ENCODE data around the gene TNKS2.
"Not testable (repeated sequence)": the region's sequence is repeated elsewhere in the genome, so short reads cannot be mapped to it uniquely, and the experiment has no call there.

The TNKS2 gene

DNA sequence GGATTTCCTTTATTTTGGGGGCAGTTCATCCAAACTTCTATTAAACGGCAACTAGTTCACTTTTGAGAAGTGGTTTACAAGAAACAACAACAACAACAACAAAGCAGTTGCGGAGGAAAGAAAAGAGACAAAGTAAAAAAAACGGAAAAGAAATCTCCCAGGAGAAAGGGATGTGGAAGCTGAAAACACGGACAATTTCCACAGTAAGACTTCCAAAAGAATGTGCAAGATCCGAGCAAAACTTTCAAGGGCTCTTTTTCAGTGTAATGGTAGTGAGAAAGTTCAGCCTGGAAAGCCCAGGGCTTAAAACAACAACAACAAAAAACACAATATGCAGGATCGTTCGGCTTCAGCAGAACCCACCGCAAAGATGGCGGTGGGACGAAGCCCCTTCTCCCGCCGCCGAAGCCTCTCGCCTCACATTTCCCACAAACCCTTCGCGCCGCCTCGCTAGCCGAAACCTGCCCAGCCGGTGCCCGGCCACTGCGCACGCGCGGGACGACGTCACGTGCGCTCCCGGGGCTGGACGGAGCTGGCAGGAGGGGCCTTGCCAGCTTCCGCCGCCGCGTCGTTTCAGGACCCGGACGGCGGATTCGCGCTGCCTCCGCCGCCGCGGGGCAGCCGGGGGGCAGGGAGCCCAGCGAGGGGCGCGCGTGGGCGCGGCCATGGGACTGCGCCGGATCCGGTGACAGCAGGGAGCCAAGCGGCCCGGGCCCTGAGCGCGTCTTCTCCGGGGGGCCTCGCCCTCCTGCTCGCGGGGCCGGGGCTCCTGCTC lies at the start of gene TNKS2:
Gene TNKS2, plus strand, starts transcription at position 553 of the 775 bp plus-strand sequence. CDS start 265 bp downstream, outside the sequence.
- H3K4me3 ChIP-seq (ENCODE audit: low read depth, low read length) = peak within 1 kb of the TSS; percentile 97
- DNase-seq (ENCODE audit: low read depth) = peak; percentile 84

DNA sequence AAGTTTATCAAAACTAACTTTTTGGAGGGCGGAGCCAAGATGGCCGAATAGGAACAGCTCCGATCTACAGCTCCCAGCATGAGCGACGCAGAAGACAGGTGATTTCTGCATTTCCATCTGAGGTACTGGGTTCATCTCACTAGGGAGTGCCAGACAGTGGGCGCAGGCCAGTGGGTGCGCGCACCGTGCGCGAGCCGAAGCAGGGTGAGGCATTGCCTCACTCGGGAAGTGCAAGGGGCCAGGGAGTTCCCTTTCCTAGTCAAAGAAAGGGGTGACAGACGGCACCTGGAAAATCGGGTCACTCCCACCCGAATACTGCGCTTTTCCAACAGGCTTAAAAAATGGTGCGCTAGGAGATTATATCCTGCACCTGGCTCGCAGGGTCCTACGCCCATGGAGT lies 48.6 kb upstream of the TNKS2 start:
- H3K4me3 ChIP-seq (ENCODE audit: low read depth, low read length); DNase-seq (ENCODE audit: low read depth): not testable (repeated sequence)

DNA sequence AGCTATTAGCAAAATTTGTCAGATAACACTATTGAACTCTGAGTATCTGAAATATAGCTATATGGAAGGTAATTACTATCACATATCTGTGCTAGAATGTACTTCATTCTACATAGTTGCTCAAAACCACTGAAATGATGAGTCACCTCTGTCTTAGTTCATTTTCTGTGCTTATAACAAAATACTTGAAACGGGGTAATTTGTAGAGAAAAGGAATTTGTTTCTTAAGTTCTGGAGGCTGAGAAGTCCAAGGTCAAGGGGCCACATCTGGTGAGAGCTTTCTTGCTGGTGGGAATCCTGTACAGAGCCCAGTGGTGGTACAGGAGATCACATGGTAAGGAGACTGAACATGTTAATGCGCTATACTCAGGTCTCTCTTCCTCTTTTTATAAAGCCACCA lies 41.9 kb upstream of the TNKS2 start:
- peak; percentile 74 for DNase-seq (ENCODE audit: low read depth)
- H3K4me3 ChIP-seq (ENCODE audit: low read depth, low read length) = no peak overlapping the region

DNA sequence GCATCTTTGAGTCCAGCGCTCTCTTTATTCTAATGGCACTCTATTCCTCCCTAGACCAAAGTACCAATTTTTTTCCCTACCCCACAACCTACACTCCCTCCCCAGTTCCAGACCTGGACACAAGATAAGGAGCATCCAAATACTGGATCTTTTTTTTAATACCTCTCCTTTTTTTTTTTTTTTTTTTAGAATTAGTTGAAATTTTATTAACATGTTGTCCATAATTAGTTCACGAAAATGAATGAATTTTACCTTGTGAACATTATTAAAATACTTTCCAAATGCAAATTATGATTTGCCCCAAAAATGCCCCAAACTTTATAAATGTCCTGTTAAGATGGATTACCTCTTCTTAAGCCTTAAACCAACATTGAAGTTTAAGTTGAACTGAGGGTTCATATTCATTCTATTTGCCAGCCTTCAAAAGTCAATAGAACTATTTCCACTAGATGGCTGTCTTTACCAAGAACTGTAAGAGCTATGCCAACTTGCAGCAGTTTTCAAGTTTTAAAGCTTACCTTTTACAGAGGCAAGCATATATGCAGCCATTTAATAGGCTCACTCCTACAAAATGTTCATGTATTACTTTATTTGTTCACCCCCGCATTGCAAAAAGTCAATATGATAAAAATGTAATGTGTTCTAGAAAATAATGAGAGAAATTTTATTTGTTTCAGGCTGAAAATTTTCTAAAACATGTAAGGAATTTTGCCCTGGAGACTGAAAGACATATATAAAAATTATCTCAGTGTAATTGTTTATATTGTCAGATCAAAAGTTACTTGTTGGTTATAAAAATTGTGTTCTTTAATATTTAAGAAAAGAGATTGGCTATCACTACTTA lies 39.7 kb upstream of the TNKS2 start:
- no peak overlapping the region for H3K4me3 ChIP-seq (ENCODE audit: low read depth, low read length)
- peak; percentile 33 for DNase-seq (ENCODE audit: low read depth)

DNA sequence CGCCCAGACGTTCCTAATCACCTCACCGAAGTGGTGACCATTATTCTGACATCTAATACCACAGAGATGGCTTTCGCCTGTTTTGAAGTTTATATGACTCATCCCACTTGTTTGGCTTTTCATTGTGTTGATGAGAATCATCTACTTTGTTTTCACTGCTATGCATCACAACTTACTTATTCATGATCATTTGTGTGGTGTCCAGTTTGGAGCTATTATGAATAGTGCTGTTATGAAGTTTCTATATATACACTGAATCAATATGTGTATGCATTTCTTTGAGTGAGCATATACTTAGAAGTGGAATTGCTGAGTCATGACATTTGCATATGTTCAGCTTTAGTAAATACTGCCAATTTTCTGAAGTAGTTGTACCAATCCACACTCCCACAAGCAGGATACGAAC lies 38.6 kb upstream of the TNKS2 start:
- H3K4me3 ChIP-seq (ENCODE audit: low read depth, low read length) = no peak overlapping the region
- no peak for DNase-seq (ENCODE audit: low read depth)

DNA sequence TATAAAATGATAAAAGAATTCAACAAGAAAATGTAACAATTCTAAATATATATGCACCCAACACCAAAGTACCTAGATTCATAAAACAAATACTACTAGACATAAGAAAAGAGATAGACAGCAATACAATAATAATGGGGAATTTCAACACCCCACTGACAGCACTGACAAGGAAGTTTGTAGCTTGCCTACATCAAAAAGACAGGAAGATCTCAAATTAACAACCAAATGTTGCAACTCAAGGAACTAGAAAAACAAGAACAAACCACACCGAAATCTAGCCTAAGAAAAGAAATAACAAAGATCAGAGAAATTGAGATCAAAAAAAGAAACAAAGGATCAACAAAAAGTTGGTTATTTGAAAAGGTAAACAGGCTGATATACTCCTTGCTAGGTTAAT lies 36.5 kb upstream of the TNKS2 start:
- H3K4me3 ChIP-seq (ENCODE audit: low read depth, low read length) = no peak overlapping the region
- no peak for DNase-seq (ENCODE audit: low read depth)

DNA sequence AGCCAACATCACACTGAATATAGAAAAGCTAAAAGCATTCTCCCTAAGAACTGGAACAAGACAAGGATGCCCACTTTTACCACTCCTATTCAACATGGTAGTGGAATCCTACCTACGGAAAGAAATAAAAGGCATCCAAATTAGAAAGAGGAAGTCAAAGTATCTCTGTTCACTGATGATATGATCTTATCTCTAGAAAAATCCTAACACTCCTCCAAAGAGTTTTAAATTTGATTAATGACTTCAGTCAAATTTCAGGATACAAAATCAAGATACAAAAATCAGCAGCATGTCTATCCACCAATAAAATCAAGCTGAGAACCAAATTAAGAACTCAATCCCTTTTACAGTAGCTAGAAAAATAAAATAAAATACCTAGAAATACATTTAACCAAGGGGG lies 35.3 kb upstream of the TNKS2 start:
- H3K4me3 ChIP-seq (ENCODE audit: low read depth, low read length) = no peak overlapping the region
- DNase-seq (ENCODE audit: low read depth) = no peak

DNA sequence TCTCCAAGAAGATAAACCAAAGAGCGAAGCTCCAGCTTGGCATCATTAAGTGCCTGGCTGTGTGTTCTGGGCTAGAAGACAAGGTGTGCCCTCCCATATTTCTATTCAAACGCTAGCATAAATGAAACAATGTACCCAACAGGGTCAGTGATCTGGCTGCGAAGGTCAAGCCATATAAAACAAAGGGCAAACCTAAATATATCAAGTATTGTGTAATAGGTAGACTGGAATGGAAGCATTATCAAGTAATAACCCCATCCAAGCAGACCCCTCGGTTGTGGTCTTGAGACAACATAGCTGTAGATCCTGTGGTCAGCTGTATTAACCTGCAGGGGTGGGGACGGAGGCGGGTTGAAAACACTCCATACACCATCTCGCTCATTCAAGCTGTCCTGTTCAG lies 31.6 kb upstream of the TNKS2 start:
- no peak for DNase-seq (ENCODE audit: low read depth)

DNA sequence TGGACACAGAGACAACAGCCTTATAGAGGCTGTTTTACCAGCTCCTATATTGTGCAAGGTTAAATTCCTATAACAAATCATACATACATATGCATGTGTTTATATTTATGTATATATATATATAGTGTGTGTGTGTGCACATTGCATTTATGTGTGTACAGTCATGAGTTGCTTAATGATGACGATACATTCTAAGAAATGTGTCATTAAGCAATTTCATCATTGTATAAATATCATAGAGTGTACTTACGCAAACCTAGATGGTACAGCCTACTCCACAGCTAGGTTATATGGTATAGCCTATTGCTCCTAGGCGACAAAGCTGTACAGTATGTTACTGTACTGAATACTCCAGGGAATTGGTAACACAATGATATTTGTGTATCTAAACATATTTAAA lies 30.1 kb upstream of the TNKS2 start:
- no peak overlapping the region for H3K4me3 ChIP-seq (ENCODE audit: low read depth, low read length)
- peak; percentile 7 for DNase-seq (ENCODE audit: low read depth)

More for the DNA sequence above, 31.6 kb upstream of the TNKS2 start:
- no peak overlapping the region for H3K4me3 ChIP-seq (ENCODE audit: low read depth, low read length)

DNA sequence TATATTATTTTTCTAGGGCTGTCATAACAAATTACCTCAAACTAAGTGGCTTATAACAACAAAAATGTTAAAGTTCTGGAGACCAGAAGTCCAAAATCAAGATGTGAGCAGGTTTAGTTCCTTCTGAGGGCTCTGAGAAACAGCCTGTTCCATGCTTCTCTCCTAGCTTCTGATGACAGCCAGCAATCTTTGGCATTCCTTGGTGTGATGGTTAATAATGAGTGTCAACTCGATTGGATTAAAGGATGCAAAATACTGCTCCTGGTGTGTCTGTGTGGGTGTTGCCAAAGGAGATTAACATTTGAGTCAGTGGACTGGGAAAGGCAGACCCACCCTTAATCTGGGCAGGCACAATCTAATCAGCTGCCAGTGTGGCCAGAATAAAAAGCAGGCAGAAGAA lies 26.3 kb upstream of the TNKS2 start:
- no peak for DNase-seq (ENCODE audit: low read depth)

DNA sequence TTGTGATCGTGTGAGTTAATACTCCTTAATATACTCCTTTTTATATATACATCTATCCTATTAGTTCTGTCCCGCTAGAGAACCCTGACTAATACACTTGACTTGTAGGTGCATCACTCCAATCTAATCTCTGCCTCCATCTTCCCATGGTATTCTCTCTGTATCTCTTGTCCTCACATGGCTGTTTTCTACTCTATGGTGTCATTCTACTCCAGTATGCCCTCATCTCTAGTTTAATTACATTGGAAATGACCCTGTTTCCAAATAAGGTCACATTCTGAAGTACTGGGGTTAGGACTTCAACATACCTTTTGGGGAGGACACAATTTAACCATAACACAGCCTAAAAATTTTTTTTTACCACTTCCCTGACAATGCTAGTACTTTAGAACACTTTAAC lies 25.8 kb upstream of the TNKS2 start:
- DNase-seq (ENCODE audit: low read depth) = no peak

More for the DNA sequence above, 26.3 kb upstream of the TNKS2 start:
- H3K4me3 ChIP-seq (ENCODE audit: low read depth, low read length) = no peak overlapping the region

DNA sequence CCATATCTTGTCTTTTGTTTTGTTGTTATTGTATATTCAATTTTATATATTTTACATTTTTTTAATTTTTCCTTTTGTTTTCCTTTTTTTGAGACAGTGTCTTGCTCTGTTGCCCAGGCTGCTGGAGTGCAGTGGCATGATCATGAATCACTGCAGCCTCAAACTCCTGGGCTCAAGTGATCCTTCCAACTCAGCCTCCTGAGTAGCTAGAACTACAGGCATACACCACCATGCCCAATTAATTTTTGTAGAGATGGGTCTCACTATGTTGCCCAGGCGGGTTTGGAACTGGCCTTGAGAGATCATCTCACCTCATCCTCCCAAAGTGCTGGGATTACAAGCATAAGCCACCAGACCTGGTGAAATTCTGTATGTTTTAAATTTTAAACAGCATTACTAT lies 25.4 kb upstream of the TNKS2 start:
- H3K4me3 ChIP-seq (ENCODE audit: low read depth, low read length) = no peak overlapping the region

More for the DNA sequence above, 25.8 kb upstream of the TNKS2 start:
- H3K4me3 ChIP-seq (ENCODE audit: low read depth, low read length) = no peak overlapping the region

DNA sequence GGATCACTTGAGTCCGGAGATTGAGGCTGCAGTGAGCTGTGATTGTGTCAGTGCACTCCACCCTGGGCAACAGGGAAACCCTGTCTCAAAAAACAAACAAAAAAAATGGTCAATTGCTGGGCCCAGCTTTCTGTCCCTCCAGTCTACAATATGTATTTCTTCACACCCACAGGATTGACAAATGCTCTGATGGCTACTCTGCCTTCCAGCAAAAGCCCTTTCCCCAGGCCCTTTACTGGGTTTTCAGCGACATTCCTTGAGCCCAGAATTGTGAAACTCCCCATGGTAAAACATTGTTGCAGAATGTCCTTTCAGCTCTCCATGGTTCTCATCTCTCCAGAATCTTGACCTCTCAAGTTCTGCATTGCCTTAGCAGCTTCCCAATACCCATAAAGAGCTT lies 23.7 kb upstream of the TNKS2 start:
- H3K4me3 ChIP-seq (ENCODE audit: low read depth, low read length) = no peak overlapping the region
- no peak for DNase-seq (ENCODE audit: low read depth)

More for the DNA sequence above, 25.4 kb upstream of the TNKS2 start:
- DNase-seq (ENCODE audit: low read depth) = no peak

DNA sequence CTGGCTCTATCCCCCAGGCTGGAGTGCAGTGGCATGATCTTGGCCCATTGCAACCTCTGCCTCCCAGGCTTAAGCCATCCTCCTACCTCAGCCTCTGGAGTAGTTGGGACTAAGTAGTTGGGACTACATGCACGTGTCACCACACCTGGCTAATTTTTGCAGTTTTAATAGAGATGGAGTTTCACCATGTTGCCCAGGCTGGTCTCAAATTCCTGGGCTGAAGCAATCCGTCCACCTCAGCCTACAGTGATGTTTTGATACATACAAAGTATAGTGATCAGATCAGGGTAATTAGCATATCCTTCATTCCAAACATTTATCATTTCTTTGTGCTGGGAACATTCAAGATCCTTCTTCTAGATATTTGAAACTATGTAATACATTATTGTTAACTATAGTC lies 22.5 kb upstream of the TNKS2 start:
- no peak for DNase-seq (ENCODE audit: low read depth)
- H3K4me3 ChIP-seq (ENCODE audit: low read depth, low read length) = no peak overlapping the region

DNA sequence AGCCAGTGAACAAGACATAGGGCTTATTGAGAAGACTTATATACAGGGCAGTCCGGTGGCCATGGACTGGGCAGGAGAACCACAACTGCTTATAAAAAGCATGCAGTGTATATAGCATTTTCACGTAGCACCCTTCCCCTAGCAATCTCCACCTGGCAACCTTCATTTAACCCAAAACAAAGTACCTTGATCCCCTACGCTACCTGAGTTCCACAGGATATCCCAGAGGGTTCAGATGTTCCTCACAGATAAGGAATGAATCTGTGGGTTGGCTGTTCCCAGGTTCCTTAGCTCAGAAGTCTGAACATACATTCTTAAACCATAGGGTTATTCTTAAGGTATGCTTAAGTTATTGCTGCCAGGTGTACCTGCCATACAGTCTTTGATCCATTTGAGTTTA lies 22.0 kb upstream of the TNKS2 start:
- no peak overlapping the region for H3K4me3 ChIP-seq (ENCODE audit: low read depth, low read length)
- DNase-seq (ENCODE audit: low read depth) = no peak

DNA sequence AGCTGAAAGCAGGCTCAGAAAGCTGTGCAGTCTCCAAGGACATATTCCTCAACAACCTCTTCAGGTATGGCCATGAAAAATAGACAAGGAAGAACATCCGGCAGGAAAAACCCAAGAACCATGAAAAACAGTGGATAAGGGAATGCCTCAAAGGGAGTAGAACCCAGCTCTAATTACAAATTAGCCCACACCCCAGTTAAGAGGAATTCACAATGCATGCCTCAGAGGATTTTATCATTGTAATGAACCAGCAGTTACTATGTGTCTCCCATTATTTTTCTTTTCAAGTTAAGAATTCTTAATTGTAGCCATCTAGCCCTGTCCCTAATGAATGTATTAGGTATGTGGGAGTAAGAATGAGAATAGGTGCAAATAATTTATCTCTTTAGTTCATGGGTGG lies 19.7 kb upstream of the TNKS2 start:
- no peak for DNase-seq (ENCODE audit: low read depth)
- H3K4me3 ChIP-seq (ENCODE audit: low read depth, low read length) = no peak overlapping the region

DNA sequence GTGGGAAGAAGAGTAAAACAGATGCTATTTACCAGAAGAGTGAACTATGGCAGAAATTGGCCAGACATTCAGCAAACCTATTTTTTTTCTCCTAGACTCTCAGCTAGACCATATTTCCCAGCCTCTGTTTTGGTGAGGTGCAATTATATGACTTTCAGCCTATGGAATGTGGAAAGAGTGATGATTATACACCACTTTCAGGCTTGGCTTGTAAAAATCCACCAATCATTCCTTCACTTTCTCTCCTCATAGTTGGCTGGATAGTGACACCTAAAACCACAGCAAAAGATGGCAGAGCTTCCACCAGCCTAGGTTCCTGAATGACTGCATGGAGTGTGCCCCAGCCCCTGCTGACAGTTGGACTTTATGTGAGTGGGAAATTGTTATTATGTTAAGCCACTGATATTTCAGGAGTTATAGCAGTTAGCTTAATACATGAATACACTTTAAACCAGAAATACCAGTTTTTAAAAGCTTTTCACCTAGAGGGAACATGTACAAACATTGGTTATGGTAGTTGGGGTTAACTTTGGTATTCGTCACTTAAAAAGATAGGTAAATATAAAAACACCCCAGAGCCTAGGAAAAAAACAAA lies 19.1 kb upstream of the TNKS2 start:
- no peak overlapping the region for H3K4me3 ChIP-seq (ENCODE audit: low read depth, low read length)
- DNase-seq (ENCODE audit: low read depth) = no peak

DNA sequence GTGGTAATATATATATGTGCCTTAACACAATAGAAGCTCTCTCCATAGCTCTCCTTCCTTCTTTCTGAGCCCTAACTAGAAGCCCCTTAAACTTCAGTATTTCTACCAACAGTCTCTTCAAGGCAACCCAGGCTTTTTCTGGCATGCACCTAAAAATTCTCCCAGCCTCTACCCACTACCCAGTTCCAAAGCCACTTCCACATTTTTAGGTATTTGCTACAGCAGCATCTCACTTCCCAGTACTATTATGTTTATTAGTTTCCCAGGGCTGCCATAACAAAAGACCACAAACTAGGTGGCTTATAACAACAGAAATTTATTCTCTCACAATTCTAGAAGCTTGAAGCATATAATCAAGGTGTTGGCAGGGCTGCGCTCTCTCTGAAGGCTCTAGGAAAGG lies 15.7 kb upstream of the TNKS2 start:
- H3K4me3 ChIP-seq (ENCODE audit: low read depth, low read length) = no peak overlapping the region
- no peak for DNase-seq (ENCODE audit: low read depth)

DNA sequence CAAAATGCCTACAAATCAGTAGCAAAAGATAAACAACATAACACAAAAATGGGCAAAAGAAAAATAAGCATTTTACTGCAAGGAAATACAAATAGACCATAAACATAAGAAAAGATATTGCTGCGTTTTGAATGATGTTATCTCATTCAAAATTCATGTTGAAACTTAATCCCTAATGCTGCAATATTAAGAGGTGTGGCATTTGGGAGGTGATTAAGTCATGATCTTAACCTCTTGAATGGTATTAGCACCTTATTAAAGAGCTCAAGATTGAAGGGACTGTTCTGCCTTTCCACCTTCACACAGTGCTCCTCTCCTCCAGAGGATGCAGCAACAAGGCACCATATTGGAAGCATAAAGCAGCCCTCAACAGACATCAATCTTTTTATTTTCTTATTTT lies 12.4 kb upstream of the TNKS2 start:
- H3K4me3 ChIP-seq (ENCODE audit: low read depth, low read length) = no peak overlapping the region
- no peak for DNase-seq (ENCODE audit: low read depth)

DNA sequence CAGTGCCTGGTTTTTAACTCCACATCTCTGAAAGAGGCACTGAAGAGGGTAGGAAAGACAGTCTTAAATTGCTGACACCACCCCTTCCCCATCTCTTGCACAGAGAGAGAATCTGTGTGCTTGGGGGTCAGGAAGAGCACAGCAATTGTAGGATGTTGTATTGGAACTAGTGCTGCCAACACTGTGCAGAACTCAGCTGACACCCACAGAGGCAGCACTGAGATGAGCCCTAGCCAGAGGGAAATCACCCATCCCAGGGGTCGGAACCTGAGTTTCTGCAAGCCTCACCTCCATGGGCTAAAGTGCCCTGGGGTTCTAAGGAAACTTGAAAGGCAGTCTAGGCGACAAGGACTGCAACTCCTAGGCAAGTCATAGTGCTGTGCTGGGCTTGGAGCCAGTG lies 11.0 kb upstream of the TNKS2 start:
- DNase-seq (ENCODE audit: low read depth) = no peak
- H3K4me3 ChIP-seq (ENCODE audit: low read depth, low read length) = no peak overlapping the region

Measured in skeletal muscle cell (primary cell).